Endodermal cell (in vitro differentiated cells): ENCODE data around the gene PRR20G. TPM values are rescaled to one million over a fixed set of nuclear protein-coding genes. Genes with fewer than 3 reads are reported as not detected.

Experiments used
- DNase-seq: peaks from one replicate; pipeline ENCODE4 v3.0.0-alpha.2; 2017
- H3K27ac ChIP-seq: 2 replicates; pipeline ENCODE4 v1.5.1; 2013; ENCODE audit warnings: mild to moderate bottlenecking, low read depth, low read length, moderate library complexity
- H3K27me3 ChIP-seq: 2 replicates; pipeline ENCODE4 v1.6.1; 2013; ENCODE audit warnings: mild to moderate bottlenecking, low read length, moderate library complexity; ENCODE audit not compliant: insufficient read depth, control insufficient read depth, poor library complexity, severe bottlenecking
- H3K36me3 ChIP-seq: 2 replicates; pipeline ENCODE4 v1.7.0; 2013; ENCODE audit warnings: mild to moderate bottlenecking, low read length, moderate library complexity; ENCODE audit not compliant: control insufficient read depth, insufficient read depth
- H3K4me1 ChIP-seq: one replicate; pipeline ENCODE4 v1.7.0; 2013; ENCODE audit warnings: low read length; ENCODE audit not compliant: control insufficient read depth, insufficient read depth
- H3K4me3 ChIP-seq: 2 replicates; pipeline ENCODE4 v1.5.1; 2013; ENCODE audit warnings: mild to moderate bottlenecking, low read length, moderate library complexity
- H3K9ac ChIP-seq: 2 replicates; pipeline ENCODE4 v1.6.1; 2013; ENCODE audit warnings: mild to moderate bottlenecking, low read length, moderate library complexity; ENCODE audit not compliant: poor library complexity, severe bottlenecking; ENCODE audit errors: extremely low read depth
- H3K9me3 ChIP-seq: 2 replicates; pipeline ENCODE4 v1.6.1; 2013; ENCODE audit warnings: mild to moderate bottlenecking, low read length, moderate library complexity; ENCODE audit not compliant: control insufficient read depth
- H3K27ac Mint-ChIP-seq: 2 replicates; pipeline ENCODE4 v1.8.0; 2020; ENCODE audit warnings: mixed read lengths
- H3K27me3 Mint-ChIP-seq: 2 replicates; pipeline ENCODE4 v1.8.0; 2021; ENCODE audit warnings: mild to moderate bottlenecking, mixed read lengths; ENCODE audit not compliant: insufficient read depth
- H3K36me3 Mint-ChIP-seq: 2 replicates; pipeline ENCODE4 v1.8.0; 2020; ENCODE audit warnings: low read depth, mixed read lengths
- H3K4me1 Mint-ChIP-seq: 2 replicates; pipeline ENCODE4 v1.8.0; 2020; ENCODE audit warnings: mixed read lengths
- H3K4me3 Mint-ChIP-seq: 2 replicates; pipeline ENCODE4 v1.8.0; 2020; ENCODE audit warnings: mild to moderate bottlenecking, moderate library complexity, mixed read lengths
- H3K9me3 Mint-ChIP-seq: 2 replicates; pipeline ENCODE4 v1.8.0; 2020; ENCODE audit warnings: mild to moderate bottlenecking, mixed read lengths
- CTCF ChIP-seq: fragments of 200-600 bp; sonication (generic); conservative IDR thresholded peaks from 2 replicates; pipeline ENCODE4 v1.5.0; 2021; ENCODE audit warnings: antibody characterized with exemption, mild to moderate bottlenecking
- WGBS, 2 experiments: methylation state at CpG; one replicate each; pipeline versions ENCODE4 v1.1.5 to v1.1.7; 2013; ENCODE audit warnings: missing lambda C conversion rate in 2 of 2, mixed read lengths in 1 of 2; ENCODE audit not compliant: insufficient coverage in 1 of 2, insufficient read length in 1 of 2; 5-methylcytosine and 5-hydroxymethylcytosine counted together
- total RNA-seq, 2 donors: library from RNA; stranded (reverse); fragmentation: NEBNext Ultra II Directional in 1 of 2; extraction: Animal tissue kit (Norgen Biotek cat#: 25700) in 1 of 2; gene quantifications; 2 replicates in 1 of 2; 3 replicates in 1 of 2; pipeline ENCODE4 v1.2.1, GENCODE V29; 2021

PRR20G gene
- total RNA-seq, 2 donors from 2014 or later, result not detected

- no peak overlapping the region for H3K27ac Mint-ChIP-seq
- DNase-seq, result no peak
- no peak overlapping the region for H3K4me3 ChIP-seq
- H3K9me3 ChIP-seq, result no peaks in the 10 kb centered on the region
- no peak for TF ChIP-seq CTCF
- H3K27ac ChIP-seq, result no peak overlapping the region
- no peaks in the 10 kb centered on the region for H3K4me1 Mint-ChIP-seq
- H3K9me3 Mint-ChIP-seq, result peaks cover 12% of the 10 kb centered on the region
- no peak overlapping the region for H3K9ac ChIP-seq
- H3K4me3 Mint-ChIP-seq, result no peak overlapping the region
- H3K4me1 ChIP-seq, result no peaks in the 10 kb centered on the region
- WGBS, 2 experiments, result 94 to 97% methylated on average over 4 to 17 of the region's 17 CpGs
- no peaks in the 10 kb centered on the region for H3K36me3 Mint-ChIP-seq
- peaks cover 2% of the 10 kb centered on the region for H3K27me3 Mint-ChIP-seq
- H3K36me3 ChIP-seq, result no peaks in the 10 kb centered on the region
- no peaks in the 10 kb centered on the region for H3K27me3 ChIP-seq
Observed at GRCh38 chr3:127288343-127288742, 497 bp upstream of the PRR20G start.

- H3K4me1 ChIP-seq, result no peaks in the 10 kb centered on the region
- peaks cover 9% of the 10 kb centered on the region for H3K27me3 Mint-ChIP-seq
- no peak for TF ChIP-seq CTCF
- H3K4me3 Mint-ChIP-seq, result no peak overlapping the region
- 90 to 98% methylated on average over 5 to 9 of the region's 9 CpGs for WGBS, 2 experiments
- DNase-seq, result no peak
- peaks cover 12% of the 10 kb centered on the region for H3K9me3 Mint-ChIP-seq
- no peak overlapping the region for H3K27ac Mint-ChIP-seq
- no peaks in the 10 kb centered on the region for H3K36me3 Mint-ChIP-seq
- H3K9me3 ChIP-seq, result no peaks in the 10 kb centered on the region
- H3K27me3 ChIP-seq, result no peaks in the 10 kb centered on the region
- H3K27ac ChIP-seq, result no peak overlapping the region
- H3K36me3 ChIP-seq, result no peaks in the 10 kb centered on the region
- H3K9ac ChIP-seq, result no peak overlapping the region
- no peak overlapping the region for H3K4me3 ChIP-seq
- H3K4me1 Mint-ChIP-seq, result no peaks in the 10 kb centered on the region
Observed at GRCh38 chr3:127286571-127287140, 1.2 kb downstream of the PRR20G start.

- no peak for TF ChIP-seq CTCF
- peaks cover 9% of the 10 kb centered on the region for H3K27me3 Mint-ChIP-seq
Observed at GRCh38 chr3:127284258-127284657, 3.6 kb downstream of the PRR20G start.

More at GRCh38 chr3:127284258-127284657, 3.6 kb downstream of the PRR20G start:
- Mint-ChIP-seq H3K27ac (no peak overlapping the region), H3K4me1 (no peaks in the 10 kb centered on the region), H3K4me3 (no peak overlapping the region), H3K9me3 (peaks cover 14% of the 10 kb centered on the region), H3K36me3 (no peaks in the 10 kb centered on the region)
- Histone ChIP-seq H3K27ac (no peak overlapping the region), H3K36me3 (no peaks in the 10 kb centered on the region), H3K4me3 (no peak overlapping the region), H3K4me1 (no peaks in the 10 kb centered on the region), H3K9ac (no peak overlapping the region), H3K27me3 (no peaks in the 10 kb centered on the region), H3K9me3 (no peaks in the 10 kb centered on the region)
- no peak for DNase-seq
- WGBS, 2 experiments, result 91 to 100% methylated on average over 5 to 12 of the region's 12 CpGs
